Measurements from ENCODE around the gene HSPA2.

DNA sequence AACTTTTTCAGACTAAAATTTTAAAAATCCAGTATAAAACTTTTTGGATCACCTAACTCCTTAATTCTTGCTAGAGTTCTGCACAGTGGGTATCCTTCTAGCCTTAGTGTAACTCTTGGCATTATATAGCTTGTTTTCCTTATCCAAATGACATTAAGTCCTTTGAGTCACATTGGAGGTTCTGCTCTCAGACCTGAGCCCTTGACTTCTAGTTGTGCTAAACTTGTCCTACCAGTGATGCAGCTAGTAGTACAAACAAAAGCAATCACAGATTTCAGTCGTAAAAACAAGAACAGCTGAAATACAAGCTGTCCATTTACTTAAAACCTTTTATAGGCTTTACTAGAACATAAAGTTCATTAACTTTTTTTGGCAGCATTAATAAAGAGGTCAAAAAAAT is 25.5 kb upstream of the HSPA2 start:
- TF ChIP-seq, protein P1, sequence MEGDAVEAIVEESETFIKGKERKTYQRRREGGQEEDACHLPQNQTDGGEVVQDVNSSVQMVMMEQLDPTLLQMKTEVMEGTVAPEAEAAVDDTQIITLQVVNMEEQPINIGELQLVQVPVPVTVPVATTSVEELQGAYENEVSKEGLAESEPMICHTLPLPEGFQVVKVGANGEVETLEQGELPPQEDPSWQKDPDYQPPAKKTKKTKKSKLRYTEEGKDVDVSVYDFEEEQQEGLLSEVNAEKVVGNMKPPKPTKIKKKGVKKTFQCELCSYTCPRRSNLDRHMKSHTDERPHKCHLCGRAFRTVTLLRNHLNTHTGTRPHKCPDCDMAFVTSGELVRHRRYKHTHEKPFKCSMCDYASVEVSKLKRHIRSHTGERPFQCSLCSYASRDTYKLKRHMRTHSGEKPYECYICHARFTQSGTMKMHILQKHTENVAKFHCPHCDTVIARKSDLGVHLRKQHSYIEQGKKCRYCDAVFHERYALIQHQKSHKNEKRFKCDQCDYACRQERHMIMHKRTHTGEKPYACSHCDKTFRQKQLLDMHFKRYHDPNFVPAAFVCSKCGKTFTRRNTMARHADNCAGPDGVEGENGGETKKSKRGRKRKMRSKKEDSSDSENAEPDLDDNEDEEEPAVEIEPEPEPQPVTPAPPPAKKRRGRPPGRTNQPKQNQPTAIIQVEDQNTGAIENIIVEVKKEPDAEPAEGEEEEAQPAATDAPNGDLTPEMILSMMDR (optimal IDR thresholded peaks at IDR 0.05 in 1 of 3, IDR thresholded peaks at IDR 0.05 in 1 of 3, conservative IDR thresholded peaks at IDR 0.05 in 1 of 3; ENCODE audit: extremely low read depth in 1 of 3, insufficient read depth in 2 of 3, low read length in 3 of 3), result no peak
- no peak for TF ChIP-seq EZH2 (IDR thresholded peaks at IDR 0.05; ENCODE audit: low read length)
